ENCODE results near the gene EXOC4. TPM values are rescaled to one million over a fixed set of nuclear protein-coding genes. Genes with fewer than 3 reads are reported as not detected.

EXOC4 gene
- total and polyA plus RNA-seq, 12 donors: 7.5 to 41.7 (median 34.6) TPM

- peaks cover 0 to 12% (median 0%) of the 10 kb centered on the region in 9 donors for H3K4me1 ChIP-seq
- TF ChIP-seq CTCF (IDR thresholded peaks at IDR 0.05): no peak
- 56 to 57% methylated on average over 2 of the region's 2 CpGs for WGBS, 2 donors
- intact Hi-C loops (cut with DNase I): no loop called here
- ATAC-seq (no peak), DNase-seq (no peak)
- no peaks in the 10 kb centered on the region for H3K36me3 ChIP-seq
- no peaks in the 10 kb centered on the region for H3K27me3 ChIP-seq
- H3K9me3 ChIP-seq: no peaks in the 10 kb centered on the region
- no peak overlapping the region for H3K27ac ChIP-seq
- no peak overlapping the region for H3K4me3 ChIP-seq
Measured at GRCh38 chr7:133601617-133602016, 348.7 kb downstream of the EXOC4 start.

GRCh38 chr7:133602291-133602690, 349.4 kb downstream of the EXOC4 start:
- ATAC-seq: peak in 1 of 8 donors; percentile 48
- intact Hi-C loops (cut with DNase I): no loop called here

GRCh38 chr7:133606991-133607390, 354.1 kb downstream of the EXOC4 start:
- Histone ChIP-seq H3K36me3 (no peaks in the 10 kb centered on the region), H3K9me3 (no peaks in the 10 kb centered on the region), H3K27ac (no peak overlapping the region), H3K4me3 (no peak overlapping the region), H3K27me3 (no peaks in the 10 kb centered on the region), H3K4me1 (peaks cover 0 to 3% (median 0%) of the 10 kb centered on the region in 9 donors)
- ATAC-seq (no peak), DNase-seq (no peak)
- TF ChIP-seq CTCF (IDR thresholded peaks at IDR 0.05): no peak
- intact Hi-C loops (cut with DNase I): no loop called here
- WGBS, 2 donors: 95 to 96% methylated on average over 4 of the region's 4 CpGs

More at GRCh38 chr7:133602291-133602690, 349.4 kb downstream of the EXOC4 start:
- H3K4me1 ChIP-seq: peaks cover 0 to 12% (median 0%) of the 10 kb centered on the region in 9 donors
- 62 to 65% methylated on average over 4 of the region's 4 CpGs for WGBS, 2 donors
- H3K9me3 ChIP-seq: no peaks in the 10 kb centered on the region
- H3K27me3 ChIP-seq: no peaks in the 10 kb centered on the region
- DNase-seq: no peak
- H3K36me3 ChIP-seq: no peaks in the 10 kb centered on the region
- H3K4me3 ChIP-seq: no peak overlapping the region
- no peak for TF ChIP-seq CTCF (IDR thresholded peaks at IDR 0.05)
- H3K27ac ChIP-seq: no peak overlapping the region

- Histone ChIP-seq H3K4me3 (no peak overlapping the region), H3K36me3 (no peaks in the 10 kb centered on the region), H3K27ac (no peak overlapping the region), H3K9me3 (no peaks in the 10 kb centered on the region), H3K27me3 (no peaks in the 10 kb centered on the region), H3K4me1 (no peaks in the 10 kb centered on the region)
- WGBS, 2 donors: 86 to 100% methylated on average over 1 of the region's 1 CpG
- intact Hi-C loops (cut with DNase I): no loop called here
- no peak for DNase-seq
- no peak for ATAC-seq
- TF ChIP-seq CTCF (IDR thresholded peaks at IDR 0.05): no peak
Measured at GRCh38 chr7:133609806-133610205, 356.9 kb downstream of the EXOC4 start.

All from heart right ventricle (tissue), 16 donors.